Naive thymus-derived CD8-positive, alpha-beta T cell (primary cell): ENCODE data around the gene LDHAL6A. TPM values are rescaled to one million over a fixed set of nuclear protein-coding genes. Genes with fewer than 3 reads are reported as not detected.

Experiments used
- ATAC-seq, 2 donors: fragments of 150-1000 bp; cut with Tn5 transposase in 1 of 2; sonication (Bioruptor Pico), chemical (Tn5 transposase) in 1 of 2; 1 replicate in 1 of 2; 2 replicates in 1 of 2; pipeline ENCODE4 v1.10.0; 2021; ENCODE audit warnings: mild to moderate bottlenecking in 2 of 2, moderate library complexity in 2 of 2
- POLR2A ChIA-PET: fragments of 350-600 bp; sonication (Branson Sonifier 250); formaldehyde crosslinking; loops from one replicate; lab custom pipeline; 2021; ENCODE audit warnings: antibody characterized with exemption; lab: Charles Lee
- DNase-seq, 10 donors: peaks; one replicate each; pipeline versions ENCODE4 v3.0.0 to v3.0.0-alpha.2; 2020 to 2022
- H3K27ac Mint-ChIP-seq, 10 donors: one replicate each; pipeline ENCODE4 v1.8.0; 2020 to 2022; ENCODE audit warnings: mild to moderate bottlenecking in 10 of 10, mixed read lengths in 10 of 10, moderate library complexity in 4 of 10, inconsistent platforms in 1 of 10
- H3K27me3 Mint-ChIP-seq, 5 donors: one replicate each; pipeline ENCODE4 v1.8.0; 2021 to 2022; ENCODE audit warnings: mixed read lengths in 5 of 5
- H3K36me3 Mint-ChIP-seq, 3 donors: one replicate each; pipeline ENCODE4 v1.8.0; 2020 to 2022; ENCODE audit warnings: mixed read lengths in 3 of 3, mild to moderate bottlenecking in 2 of 3, inconsistent platforms in 1 of 3
- H3K4me1 Mint-ChIP-seq, 4 donors: one replicate each; pipeline ENCODE4 v1.8.0; 2021 to 2022; ENCODE audit warnings: mixed read lengths in 4 of 4
- H3K4me3 Mint-ChIP-seq, 10 donors: one replicate each; pipeline ENCODE4 v1.8.0; 2020 to 2022; ENCODE audit warnings: mild to moderate bottlenecking in 10 of 10, mixed read lengths in 10 of 10, moderate library complexity in 6 of 10, inconsistent platforms in 1 of 10
- H3K9me3 Mint-ChIP-seq, 9 donors: one replicate each; pipeline ENCODE4 v1.8.0; 2020 to 2022; ENCODE audit warnings: mixed read lengths in 9 of 9, mild to moderate bottlenecking in 3 of 9, inconsistent platforms in 1 of 9, moderate library complexity in 1 of 9
- polyA plus RNA-seq, 3 donors: library from polyadenylated mRNA; unstranded; fragments of 300-500 nt; fragmentation: Illumina TruSeq; gene quantifications; one replicate each; pipeline ENCODE4 v1.2.3, GENCODE V29; 2021
- total RNA-seq, 8 experiments: library from RNA in 2 of 8; stranded (reverse) in 2 of 8; gene quantifications; one replicate each; pipeline ENCODE4 v1.2.3 and lab custom pipeline; 2021 to 2026

The LDHAL6A gene
- total and polyA plus RNA-seq, 5 experiments from 2014 or later, result 0.09 to 0.14 TPM; not detected in 3

DNA sequence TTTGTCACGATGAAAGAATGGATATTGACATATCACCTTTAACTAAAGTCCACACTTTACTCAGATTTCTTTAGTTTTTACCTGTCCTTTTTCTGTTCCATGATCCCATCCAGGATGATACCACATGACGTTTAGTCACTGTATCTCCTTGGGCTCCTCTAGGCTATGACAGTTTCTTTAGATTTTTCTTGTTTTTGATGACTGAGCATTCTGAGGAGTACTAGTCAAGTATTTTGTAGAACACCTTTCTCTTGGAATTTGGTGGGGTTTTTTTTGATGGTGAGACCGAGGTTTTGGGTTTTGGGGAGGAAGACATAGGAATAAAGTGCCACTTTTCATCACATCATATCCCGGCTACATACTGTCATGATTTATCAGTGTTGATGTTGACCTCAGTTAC is 4.0 kb downstream of the LDHAL6A start:
- no peak overlapping the region for H3K4me3 Mint-ChIP-seq
- ATAC-seq, result no peak
- peaks cover 0 to 3% (median 0%) of the 10 kb centered on the region in 9 donors for H3K9me3 Mint-ChIP-seq
- DNase-seq, result no peak
- H3K4me1 Mint-ChIP-seq, result no peaks in the 10 kb centered on the region
- peaks cover 0 to 2% (median 0%) of the 10 kb centered on the region in 3 donors for H3K36me3 Mint-ChIP-seq
- H3K27ac Mint-ChIP-seq, result peak overlapping the region in 1 of 10 donors; percentile 59
- POLR2A ChIA-PET, result no interaction called here
- peaks cover 0 to 4% (median 2%) of the 10 kb centered on the region in 5 donors for H3K27me3 Mint-ChIP-seq

- H3K36me3 Mint-ChIP-seq, result peaks cover 0 to 2% (median 2%) of the 10 kb centered on the region in 3 donors
These were observed 6.3 kb downstream of the LDHAL6A start for GRCh38 chr11:18461909-18462308.

DNA sequence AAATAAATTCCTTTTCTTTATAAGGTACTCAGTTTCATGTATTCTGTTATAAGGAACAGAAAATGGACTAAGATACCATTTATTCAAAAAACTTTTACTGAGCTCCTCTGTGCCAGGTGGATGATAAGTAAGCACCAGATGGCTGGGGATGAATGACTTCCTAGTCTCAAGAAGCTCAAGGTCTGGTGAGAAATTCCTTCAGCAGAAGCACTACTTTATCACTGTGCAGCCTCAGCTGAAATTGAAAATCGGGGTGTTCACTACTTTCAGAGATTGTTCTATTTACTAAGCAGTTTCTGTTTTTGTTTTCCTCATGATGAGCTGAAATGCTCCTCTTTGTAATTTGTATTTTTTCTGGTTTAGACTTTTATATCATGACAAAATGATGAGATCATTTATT is 7.8 kb downstream of the LDHAL6A start:
- DNase-seq, result no peak
- H3K9me3 Mint-ChIP-seq, result no peaks in the 10 kb centered on the region
- H3K4me3 Mint-ChIP-seq, result no peak overlapping the region
- POLR2A ChIA-PET, result no interaction called here
- no peaks in the 10 kb centered on the region for H3K27me3 Mint-ChIP-seq
- no peaks in the 10 kb centered on the region for H3K4me1 Mint-ChIP-seq
- ATAC-seq, result no peak
- H3K36me3 Mint-ChIP-seq, result peaks cover 0 to 2% (median 2%) of the 10 kb centered on the region in 3 donors
- H3K27ac Mint-ChIP-seq, result no peak overlapping the region

More at GRCh38 chr11:18461909-18462308, 6.3 kb downstream of the LDHAL6A start:
- no peak for ATAC-seq
- H3K4me3 Mint-ChIP-seq, result no peak overlapping the region
- no peak for DNase-seq
- no peaks in the 10 kb centered on the region for H3K9me3 Mint-ChIP-seq
- no peaks in the 10 kb centered on the region for H3K4me1 Mint-ChIP-seq
- POLR2A ChIA-PET, result no interaction called here
- no peak overlapping the region for H3K27ac Mint-ChIP-seq
- no peaks in the 10 kb centered on the region for H3K27me3 Mint-ChIP-seq

GRCh38 chr11:18466402-18466801 is 10.7 kb downstream of the LDHAL6A start:
- H3K27ac Mint-ChIP-seq, result no peak overlapping the region
- H3K36me3 Mint-ChIP-seq, result peaks cover 0 to 6% (median 0%) of the 10 kb centered on the region in 3 donors
- ATAC-seq, result no peak
- H3K9me3 Mint-ChIP-seq, result no peaks in the 10 kb centered on the region
- no peak overlapping the region for H3K4me3 Mint-ChIP-seq
- DNase-seq, result no peak
- H3K27me3 Mint-ChIP-seq, result no peaks in the 10 kb centered on the region
- POLR2A ChIA-PET, result no interaction called here
- H3K4me1 Mint-ChIP-seq, result no peaks in the 10 kb centered on the region

GRCh38 chr11:18468059-18468458 is 12.4 kb downstream of the LDHAL6A start:
- ATAC-seq, result no peak
- no peak for DNase-seq
- Mint-ChIP-seq H3K4me1 (no peaks in the 10 kb centered on the region), H3K9me3 (no peaks in the 10 kb centered on the region), H3K27me3 (no peaks in the 10 kb centered on the region), H3K4me3 (no peak overlapping the region), H3K36me3 (peaks cover 0 to 6% (median 0%) of the 10 kb centered on the region in 3 donors), H3K27ac (no peak overlapping the region)
- POLR2A ChIA-PET, result no interaction called here

- Mint-ChIP-seq H3K9me3 (no peaks in the 10 kb centered on the region), H3K27me3 (no peaks in the 10 kb centered on the region), H3K4me1 (no peaks in the 10 kb centered on the region), H3K27ac (no peak overlapping the region), H3K36me3 (peaks cover 0 to 12% (median 4%) of the 10 kb centered on the region in 3 donors), H3K4me3 (no peak overlapping the region)
- POLR2A ChIA-PET, result no interaction called here
- DNase-seq (no peak), ATAC-seq (no peak)
These were observed 13.3 kb downstream of the LDHAL6A start for GRCh38 chr11:18468961-18469360.

GRCh38 chr11:18471995-18472394 is 16.3 kb downstream of the LDHAL6A start:
- H3K4me3 Mint-ChIP-seq, result no peak overlapping the region
- peaks cover 5 to 33% (median 24%) of the 10 kb centered on the region in 3 donors for H3K36me3 Mint-ChIP-seq
- DNase-seq (no peak), ATAC-seq (no peak)
- POLR2A ChIA-PET, result no interaction called here
- H3K27ac Mint-ChIP-seq, result no peak overlapping the region
- no peaks in the 10 kb centered on the region for H3K9me3 Mint-ChIP-seq
- no peaks in the 10 kb centered on the region for H3K4me1 Mint-ChIP-seq
- H3K27me3 Mint-ChIP-seq, result no peaks in the 10 kb centered on the region

GRCh38 chr11:18472587-18472986 is 16.9 kb downstream of the LDHAL6A start:
- ATAC-seq (no peak), DNase-seq (no peak)
- Mint-ChIP-seq H3K27ac (no peak overlapping the region), H3K27me3 (no peaks in the 10 kb centered on the region), H3K36me3 (peaks cover 6 to 39% (median 26%) of the 10 kb centered on the region in 3 donors), H3K4me1 (no peaks in the 10 kb centered on the region), H3K9me3 (no peaks in the 10 kb centered on the region), H3K4me3 (no peak overlapping the region)
- POLR2A ChIA-PET, result no interaction called here

- H3K27ac Mint-ChIP-seq, result no peak overlapping the region
- H3K27me3 Mint-ChIP-seq, result no peaks in the 10 kb centered on the region
- H3K9me3 Mint-ChIP-seq, result no peaks in the 10 kb centered on the region
- POLR2A ChIA-PET, result no interaction called here
- H3K4me1 Mint-ChIP-seq, result peaks cover 0 to 1% (median 0%) of the 10 kb centered on the region in 4 donors
- no peak overlapping the region for H3K4me3 Mint-ChIP-seq
- no peak for DNase-seq
- peaks cover 13 to 93% (median 70%) of the 10 kb centered on the region in 3 donors for H3K36me3 Mint-ChIP-seq
- no peak for ATAC-seq
These were observed 23.4 kb downstream of the LDHAL6A start for GRCh38 chr11:18479063-18479462.

GRCh38 chr11:18485913-18486528 is 30.4 kb downstream of the LDHAL6A start:
- Mint-ChIP-seq H3K4me1 (peaks cover 2 to 11% (median 2%) of the 10 kb centered on the region in 4 donors), H3K9me3 (no peaks in the 10 kb centered on the region), H3K36me3 (peaks cover 0 to 92% (median 54%) of the 10 kb centered on the region in 3 donors), H3K27me3 (no peaks in the 10 kb centered on the region), H3K27ac (peak overlapping the region in 4 of 10 donors; percentile 16 to 32 (median 30)), H3K4me3 (no peak overlapping the region)
- POLR2A ChIA-PET, result no interaction called here
- DNase-seq (no peak), ATAC-seq (no peak)

- H3K4me1 Mint-ChIP-seq, result peaks cover 2 to 11% (median 5%) of the 10 kb centered on the region in 4 donors
- H3K9me3 Mint-ChIP-seq, result no peaks in the 10 kb centered on the region
- ATAC-seq, result no peak
- no peak overlapping the region for H3K4me3 Mint-ChIP-seq
- H3K27me3 Mint-ChIP-seq, result no peaks in the 10 kb centered on the region
- H3K27ac Mint-ChIP-seq, result peak overlapping the region in 4 of 10 donors; percentile 35 to 76 (median 46)
- H3K36me3 Mint-ChIP-seq, result peaks cover 0 to 86% (median 32%) of the 10 kb centered on the region in 3 donors
- POLR2A ChIA-PET, result no interaction called here
- DNase-seq, result no peak
These were observed 34.7 kb downstream of the LDHAL6A start for GRCh38 chr11:18490319-18490718.

DNA sequence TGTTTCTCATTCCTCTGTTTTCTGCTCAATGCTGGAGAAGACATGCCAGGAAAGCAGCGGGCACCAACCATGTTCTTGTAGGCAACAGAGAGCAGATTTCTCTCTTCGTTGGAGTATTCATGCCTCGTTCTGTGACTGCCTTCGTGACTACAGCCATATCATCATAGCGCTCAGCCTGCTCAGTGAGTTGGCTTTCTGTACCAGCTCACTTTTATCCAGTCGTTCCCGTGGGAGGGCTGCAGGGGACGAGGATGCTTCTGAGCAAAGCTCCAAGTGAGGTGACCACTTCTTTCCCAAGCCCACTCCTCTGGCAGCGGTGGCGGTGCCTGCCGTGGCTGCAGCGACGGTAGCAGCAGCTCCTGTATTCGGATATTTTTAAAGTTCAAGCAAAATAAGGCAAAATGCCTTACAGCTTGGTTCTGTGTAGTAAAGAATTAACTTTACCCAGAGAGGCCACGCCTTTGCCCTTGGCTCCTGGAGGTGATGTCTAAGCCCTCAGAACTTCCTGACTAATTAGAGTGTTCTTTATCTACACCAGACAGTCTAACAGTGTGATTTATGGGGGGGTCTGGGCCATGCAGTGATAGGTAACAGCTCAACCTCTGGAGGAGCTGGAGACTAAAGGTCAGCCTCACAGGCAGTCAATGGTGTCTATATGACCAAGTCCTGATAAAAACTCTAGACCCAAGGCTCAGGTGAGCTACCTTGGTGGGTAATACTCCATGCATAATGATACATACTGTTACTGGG is 35.3 kb downstream of the LDHAL6A start:
- Mint-ChIP-seq H3K4me1 (peaks cover 2 to 11% (median 9%) of the 10 kb centered on the region in 4 donors), H3K36me3 (peaks cover 0 to 86% (median 37%) of the 10 kb centered on the region in 3 donors), H3K4me3 (no peak overlapping the region), H3K9me3 (no peaks in the 10 kb centered on the region), H3K27ac (peak overlapping the region in 5 of 10 donors; percentile 27 to 76 (median 39)), H3K27me3 (no peaks in the 10 kb centered on the region)
- ATAC-seq (no peak), DNase-seq (no peak)
- POLR2A ChIA-PET, result no interaction called here

DNA sequence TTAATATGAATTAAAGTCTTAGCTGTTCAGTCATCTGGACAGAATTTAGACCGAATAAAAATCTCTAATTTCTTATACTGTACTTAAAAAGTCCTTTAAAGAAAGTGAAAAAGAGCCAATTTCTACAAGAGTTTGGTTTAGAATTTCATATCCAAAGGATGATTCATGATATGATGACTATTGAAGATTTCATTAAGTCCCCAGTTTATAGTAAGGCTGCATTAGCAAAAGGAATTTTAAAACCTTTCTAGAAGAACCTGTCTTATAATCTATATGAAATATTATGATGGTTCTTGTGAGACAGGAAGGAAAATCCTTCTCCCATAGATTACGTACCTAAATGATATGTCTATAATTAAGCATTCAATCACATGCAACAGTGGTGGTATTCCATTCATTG is 36.3 kb downstream of the LDHAL6A start:
- H3K4me1 Mint-ChIP-seq, result peaks cover 5 to 11% (median 9%) of the 10 kb centered on the region in 4 donors
- H3K9me3 Mint-ChIP-seq, result no peaks in the 10 kb centered on the region
- H3K27ac Mint-ChIP-seq, result peak overlapping the region in 1 of 10 donors; percentile 29
- no peak for DNase-seq
- POLR2A ChIA-PET, result no interaction called here
- peaks cover 0 to 86% (median 37%) of the 10 kb centered on the region in 3 donors for H3K36me3 Mint-ChIP-seq
- H3K27me3 Mint-ChIP-seq, result no peaks in the 10 kb centered on the region
- no peak for ATAC-seq
- H3K4me3 Mint-ChIP-seq, result no peak overlapping the region
